Measurements from ENCODE around the gene ARV1.
"Not testable (repeated sequence)": the region's sequence is repeated elsewhere in the genome, so short reads cannot be mapped to it uniquely, and the experiment has no call there.

The ARV1 gene

GRCh38 chr1:231016966-231017365 lies 38.1 kb downstream of the ARV1 start:
- in situ Hi-C loops (cut with MboI; ENCODE audit: low sequenced_read_pairs) = no loop called here

- in situ Hi-C loops (cut with MboI; ENCODE audit: low sequenced_read_pairs) = no loop called here
Observed at GRCh38 chr1:231019711-231020110, 40.8 kb downstream of the ARV1 start.

GRCh38 chr1:231020139-231020601 lies 41.3 kb downstream of the ARV1 start:
- in situ Hi-C loops (cut with MboI; ENCODE audit: low sequenced_read_pairs) = no loop called here

GRCh38 chr1:231020816-231021215 lies 41.9 kb downstream of the ARV1 start:
- in situ Hi-C loops (cut with MboI; ENCODE audit: low sequenced_read_pairs) = no loop called here

GRCh38 chr1:231021540-231022031 lies 42.7 kb downstream of the ARV1 start:
- in situ Hi-C loops (cut with MboI; ENCODE audit: low sequenced_read_pairs) = no loop called here

GRCh38 chr1:231022543-231022942 lies 43.6 kb downstream of the ARV1 start:
- in situ Hi-C loops (cut with MboI; ENCODE audit: low sequenced_read_pairs) = not testable (repeated sequence)

- in situ Hi-C loops (cut with MboI; ENCODE audit: low sequenced_read_pairs) = no loop called here
Observed at GRCh38 chr1:231023150-231023549, 44.3 kb downstream of the ARV1 start.

GRCh38 chr1:231026576-231026975 lies 47.7 kb downstream of the ARV1 start:
- in situ Hi-C loops (cut with MboI; ENCODE audit: low sequenced_read_pairs) = no loop called here

GRCh38 chr1:231027136-231027925 lies 48.4 kb downstream of the ARV1 start:
- in situ Hi-C loops (cut with MboI; ENCODE audit: low sequenced_read_pairs) = no loop called here

GRCh38 chr1:231027971-231028370 lies 49.1 kb downstream of the ARV1 start:
- in situ Hi-C loops (cut with MboI; ENCODE audit: low sequenced_read_pairs) = no loop called here

- in situ Hi-C loops (cut with MboI; ENCODE audit: low sequenced_read_pairs) = no loop called here
Observed at GRCh38 chr1:231028682-231029081, 49.8 kb downstream of the ARV1 start.

- in situ Hi-C loops (cut with MboI; ENCODE audit: low sequenced_read_pairs) = not testable (repeated sequence)
Observed at GRCh38 chr1:231029247-231029646, 50.4 kb downstream of the ARV1 start.

- in situ Hi-C loops (cut with MboI; ENCODE audit: low sequenced_read_pairs) = no loop called here
Observed at GRCh38 chr1:231029841-231030240, 50.9 kb downstream of the ARV1 start.

GRCh38 chr1:231032963-231033362 lies 54.1 kb downstream of the ARV1 start:
- in situ Hi-C loops (cut with MboI; ENCODE audit: low sequenced_read_pairs) = no loop called here

GRCh38 chr1:231035799-231036198 lies 56.9 kb downstream of the ARV1 start:
- in situ Hi-C loops (cut with MboI; ENCODE audit: low sequenced_read_pairs) = no loop called here

GRCh38 chr1:231036416-231036815 lies 57.5 kb downstream of the ARV1 start:
- in situ Hi-C loops (cut with MboI; ENCODE audit: low sequenced_read_pairs) = no loop called here

- in situ Hi-C loops (cut with MboI; ENCODE audit: low sequenced_read_pairs) = no loop called here
Observed at GRCh38 chr1:231037585-231038517, 59.0 kb downstream of the ARV1 start.

GRCh38 chr1:231039161-231040018 lies 60.5 kb downstream of the ARV1 start:
- in situ Hi-C loops (cut with MboI; ENCODE audit: low sequenced_read_pairs) = no loop called here

GRCh38 chr1:231040019-231040799 lies 61.3 kb downstream of the ARV1 start, which contains the start of gene FAM89A:
FAM89A (minus strand) TSS chr1:231040254; CDS start chr1:231040211, 43 bp downstream.
- in situ Hi-C loops (cut with MboI; ENCODE audit: low sequenced_read_pairs) = no loop called here

Measured in HL-60/S4 treated with phorbol 12-myristate 13-acetate at 8.2 ng/mL for 4 days and 3 days (cell line).